Suppressor macrophage (primary cell): ENCODE results near the gene PGLYRP2.
"Not testable (repeated sequence)": the region's sequence is repeated elsewhere in the genome, so short reads cannot be mapped to it uniquely, and the experiment has no call there.

Source experiments
- DNase-seq, 4 experiments: peaks; one replicate each; pipeline ENCODE4 v3.0.0-alpha.2; 2020 to 2022
- total RNA-seq, 17 experiments: gene quantifications; one replicate each; lab custom pipeline; 2026; ENCODE audit warnings: mixed read lengths in 6 of 17, inconsistent platforms in 3 of 17; lab: John Stamatoyannopoulos, UW

PGLYRP2 gene
- 0 to 1.5 (median 0) reads per million in 17 experiments for total RNA-seq

GRCh38 chr19:15479391-15480345, at the start of gene PGLYRP2:
Gene PGLYRP2 (minus strand): TSS chr19:15479501. CDS start chr19:15479371, 130 bp downstream.
- peak; percentile 64 to 81 (median 76) for DNase-seq

DNA sequence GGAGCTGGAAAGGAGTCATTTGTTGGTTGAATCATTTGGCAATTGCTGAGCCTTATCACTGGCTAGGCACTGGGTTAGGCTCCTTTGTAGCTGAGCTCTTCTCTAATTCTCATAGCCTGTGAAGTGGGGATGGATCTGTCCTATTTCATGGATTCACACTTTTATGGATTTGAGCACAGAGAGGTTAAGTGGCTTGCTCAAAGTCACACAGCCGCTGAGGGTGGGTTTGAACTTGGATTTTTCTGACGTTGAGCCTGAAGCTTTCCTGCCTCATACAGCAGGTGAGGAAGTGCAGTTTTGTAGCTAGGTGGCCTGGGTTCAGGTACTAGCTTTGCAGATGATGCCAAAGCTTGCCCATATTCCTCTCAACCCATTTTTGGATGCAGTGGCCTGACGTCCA, 48.4 kb upstream of the PGLYRP2 start:
- DNase-seq = no peak

DNA sequence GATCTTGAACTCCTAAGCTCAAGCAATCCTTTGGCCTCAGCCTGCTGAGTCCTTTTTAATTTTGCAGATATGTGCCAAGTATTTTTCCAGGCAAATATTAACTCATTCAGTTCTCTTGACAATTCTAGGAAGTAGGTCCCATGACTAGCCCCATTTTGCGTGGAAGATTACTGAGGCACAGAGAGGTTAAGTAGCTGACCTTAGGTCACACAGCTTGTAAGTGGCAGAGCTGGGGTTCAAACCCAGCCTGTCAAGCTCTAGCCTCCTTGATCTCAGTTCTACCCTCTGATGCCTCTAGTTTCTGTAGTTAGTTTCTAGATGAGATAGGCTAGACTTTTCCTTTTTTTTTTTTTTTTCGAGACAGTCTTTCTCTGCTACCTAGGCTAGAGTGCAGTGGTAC, 47.1 kb upstream of the PGLYRP2 start:
- DNase-seq = no peak

DNA sequence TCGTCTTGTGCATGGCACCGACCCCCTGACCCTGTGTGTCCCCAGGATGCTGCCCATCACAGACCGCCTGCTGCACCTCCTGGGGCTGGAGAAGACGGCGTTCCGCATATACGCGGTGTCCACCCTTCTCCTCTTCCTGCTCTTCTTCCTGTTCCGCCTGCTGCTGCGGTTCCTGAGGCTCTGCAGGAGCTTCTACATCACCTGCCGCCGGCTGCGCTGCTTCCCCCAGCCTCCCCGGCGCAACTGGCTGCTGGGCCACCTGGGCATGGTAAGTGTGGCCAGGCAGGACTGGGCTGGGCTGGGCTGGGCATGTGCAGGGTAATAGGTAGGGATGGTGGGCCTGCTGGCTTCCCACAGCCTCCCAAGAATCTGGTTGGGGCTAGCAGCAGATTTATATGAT, 46.0 kb upstream of the PGLYRP2 start:
- DNase-seq = no peak

GRCh38 chr19:15524781-15525180, 45.5 kb upstream of the PGLYRP2 start:
- no peak for DNase-seq

GRCh38 chr19:15519433-15519976, 40.2 kb upstream of the PGLYRP2 start:
- no peak for DNase-seq

- no peak for DNase-seq
Observed at GRCh38 chr19:15517778-15518177, 38.5 kb upstream of the PGLYRP2 start.

GRCh38 chr19:15516363-15516762, 37.1 kb upstream of the PGLYRP2 start:
- DNase-seq = peak in 1 of 4 experiments; percentile 25

DNA sequence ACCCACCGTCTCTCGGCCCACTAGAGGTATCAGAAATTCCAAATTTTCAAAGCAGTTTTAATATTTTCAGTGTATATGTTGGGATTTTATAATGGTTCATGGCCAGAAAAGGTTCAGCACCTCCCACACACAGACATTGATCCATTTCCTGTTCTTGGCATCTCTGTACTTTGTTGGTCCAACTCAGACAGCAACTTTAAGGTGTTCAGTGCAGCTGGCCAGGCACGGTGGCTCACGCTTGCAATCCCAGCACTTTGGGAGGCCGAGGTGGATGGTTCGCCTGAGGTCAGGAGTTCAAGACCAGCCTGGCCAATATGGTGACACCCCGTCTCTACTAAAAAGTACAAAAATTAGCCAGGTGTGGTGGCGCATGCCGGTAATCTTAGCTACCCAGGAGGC, 35.9 kb upstream of the PGLYRP2 start:
- not testable (repeated sequence) for DNase-seq

GRCh38 chr19:15511671-15512424, 32.5 kb upstream of the PGLYRP2 start:
- no peak for DNase-seq

DNA sequence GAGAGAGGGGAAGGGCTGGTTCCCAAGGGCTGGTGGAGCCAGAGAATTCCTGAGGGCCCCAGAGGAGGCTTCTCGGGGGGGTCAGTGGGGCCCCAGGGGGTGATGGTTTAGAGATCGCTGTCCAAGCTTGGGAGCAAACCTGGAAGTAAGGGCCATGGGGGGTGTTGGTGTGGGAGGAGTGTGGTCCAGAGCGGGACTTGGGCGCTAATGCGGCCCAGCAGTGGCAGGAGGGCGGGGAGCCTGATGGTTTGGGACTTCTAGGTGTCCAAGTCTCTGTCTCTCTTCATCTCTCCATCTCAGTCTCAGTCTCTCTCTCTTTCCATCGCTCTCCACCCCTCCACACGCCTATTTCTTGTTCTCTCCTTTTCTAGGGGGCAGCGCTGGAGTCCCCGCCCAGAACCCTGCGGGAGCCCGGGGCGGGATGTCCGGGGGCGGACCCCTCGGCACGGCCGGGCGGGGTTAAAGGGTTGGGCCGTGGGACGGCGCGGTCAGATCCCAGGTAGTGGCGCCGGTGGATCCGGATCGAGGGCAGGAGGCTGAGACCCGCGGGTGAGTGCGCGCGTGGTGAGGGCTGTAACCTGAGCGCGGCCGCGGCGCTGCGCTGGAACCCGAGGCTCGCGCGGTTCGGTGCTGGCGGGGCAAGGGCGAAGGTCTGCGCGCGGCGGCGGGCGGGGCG, 28.9 kb upstream of the PGLYRP2 start, which contains the start of gene CYP4F22:
CYP4F22 (plus strand) TSS at position 491 of the 676 bp plus-strand sequence. CDS start 16,812 bp downstream, outside the sequence.
- DNase-seq = no peak

GRCh38 chr19:15507068-15508034, 28.1 kb upstream of the PGLYRP2 start:
- DNase-seq = no peak

DNA sequence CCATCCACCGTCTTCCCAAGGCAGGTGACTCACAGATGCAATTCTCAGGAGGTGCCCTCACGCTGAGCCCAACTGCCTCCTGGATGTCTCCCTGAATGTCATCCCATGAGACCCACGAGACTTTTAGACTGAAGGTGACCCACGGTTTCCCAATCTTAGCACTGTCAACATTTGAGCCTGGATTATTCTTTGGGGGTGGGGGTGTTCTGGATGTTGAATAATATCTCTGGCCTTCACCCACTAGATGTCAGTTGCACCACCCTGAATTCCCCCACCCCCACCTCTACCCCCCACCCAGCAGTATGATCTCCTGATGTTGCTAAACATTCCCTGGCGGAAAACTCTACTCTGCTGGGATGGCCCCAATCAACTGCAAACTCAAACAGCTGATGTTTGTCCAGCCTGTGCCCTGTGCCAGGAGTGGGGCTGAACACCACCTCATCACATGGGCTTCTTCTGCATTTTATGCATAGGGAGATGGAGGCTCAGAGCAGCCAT, 26.8 kb upstream of the PGLYRP2 start:
- peak in 3 of 4 experiments; percentile 37 to 44 (median 38) for DNase-seq

GRCh38 chr19:15502264-15502663, 23.0 kb upstream of the PGLYRP2 start:
- no peak for DNase-seq

- DNase-seq = no peak
Observed at GRCh38 chr19:15501596-15501995, 22.3 kb upstream of the PGLYRP2 start.

GRCh38 chr19:15498910-15499309, 19.6 kb upstream of the PGLYRP2 start:
- no peak for DNase-seq

- no peak for DNase-seq
Observed at GRCh38 chr19:15498156-15498858, 19.0 kb upstream of the PGLYRP2 start.

DNA sequence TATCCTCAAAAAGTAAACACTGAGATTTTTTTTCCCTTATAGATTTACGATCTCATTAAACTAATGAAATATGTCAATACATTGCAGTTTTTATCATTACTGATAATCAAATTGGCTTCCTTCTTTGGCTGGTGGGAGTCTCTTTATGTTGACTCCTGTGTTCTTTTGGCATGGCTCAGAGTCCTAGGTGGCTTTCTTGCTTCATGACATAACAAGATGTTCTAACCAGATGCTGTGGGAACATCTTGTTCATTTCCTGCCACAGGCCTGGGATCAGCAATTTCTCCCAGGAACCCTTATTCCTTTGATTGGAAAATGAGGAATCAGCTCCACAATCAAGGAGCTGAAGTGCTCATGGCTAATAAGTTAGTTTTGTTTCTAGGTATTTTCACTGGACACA, 15.8 kb upstream of the PGLYRP2 start:
- DNase-seq = no peak

GRCh38 chr19:15488489-15489226, 9.4 kb upstream of the PGLYRP2 start:
- DNase-seq = no peak

GRCh38 chr19:15487038-15487437, 7.7 kb upstream of the PGLYRP2 start:
- no peak for DNase-seq
